ENCODE results near the gene TMEM192. TPM values are rescaled to one million over a fixed set of nuclear protein-coding genes. Genes with fewer than 3 reads are reported as not detected.

TMEM192 gene
- total and polyA plus RNA-seq, 3 donors from 2014 or later, result 16.8 to 25.3 (median 21.7) TPM

DNA sequence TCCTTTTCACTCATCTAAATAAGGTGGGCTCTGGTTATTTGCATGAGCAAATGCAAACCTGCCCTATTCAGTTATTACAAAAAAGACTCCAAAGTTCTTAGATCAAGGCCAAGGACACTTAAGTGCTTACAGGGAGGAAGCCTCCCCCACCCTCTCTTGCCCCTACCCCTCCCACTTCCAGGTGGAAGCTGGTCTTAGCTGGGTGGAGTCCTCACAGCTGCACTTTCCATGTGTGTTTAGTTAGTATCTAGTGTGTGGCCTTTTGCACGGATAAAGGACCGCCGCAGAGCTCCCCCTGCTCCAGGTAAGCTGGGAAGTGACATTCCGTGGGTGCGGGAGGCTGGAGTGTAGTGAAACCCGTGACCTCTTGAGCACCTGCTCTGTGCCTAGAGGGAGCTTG, 59.0 kb downstream of the TMEM192 start, which contains the start of gene TRIM75:
TSS of gene TRIM75 (plus strand) at position 222 of the 400 bp plus-strand sequence. CDS start 5,282 bp downstream, outside the sequence.
- Histone ChIP-seq H3K9me3 (no peaks in the 10 kb centered on the region), H3K4me1 (no peaks in the 10 kb centered on the region), H3K27me3 (no peaks in the 10 kb centered on the region), H3K27ac (no peak within 1 kb of the TSS), H3K36me3 (ENCODE audit: low read depth, missing control alignments) (no peaks in the 10 kb centered on the region), H3K4me3 (no peak within 1 kb of the TSS)
- no peak for DNase-seq
- TF ChIP-seq CTCF (IDR thresholded peaks at IDR 0.05), result no peak
- no peak for TF ChIP-seq POLR2A (IDR thresholded peaks at IDR 0.05)
- WGBS, 2 donors, result 63 to 70% methylated on average over 6 of the region's 6 CpGs
- intact Hi-C loops (cut with DNase I; ENCODE audit: low total_unique reads), result no loop called here

- Histone ChIP-seq H3K27me3 (no peaks in the 10 kb centered on the region), H3K4me1 (no peaks in the 10 kb centered on the region), H3K4me3 (no peak overlapping the region), H3K9me3 (no peaks in the 10 kb centered on the region), H3K27ac (no peak overlapping the region), H3K36me3 (ENCODE audit: low read depth, missing control alignments) (no peaks in the 10 kb centered on the region)
- no peak for DNase-seq
- intact Hi-C loops (cut with DNase I; ENCODE audit: low total_unique reads), result no loop called here
- WGBS, 2 donors, result 44 to 60% methylated on average over 3 of the region's 3 CpGs
- TF ChIP-seq CTCF (IDR thresholded peaks at IDR 0.05) (no peak), POLR2A (IDR thresholded peaks at IDR 0.05) (no peak)
Observed at GRCh38 chr4:165052627-165053026, 60.0 kb downstream of the TMEM192 start.

DNA sequence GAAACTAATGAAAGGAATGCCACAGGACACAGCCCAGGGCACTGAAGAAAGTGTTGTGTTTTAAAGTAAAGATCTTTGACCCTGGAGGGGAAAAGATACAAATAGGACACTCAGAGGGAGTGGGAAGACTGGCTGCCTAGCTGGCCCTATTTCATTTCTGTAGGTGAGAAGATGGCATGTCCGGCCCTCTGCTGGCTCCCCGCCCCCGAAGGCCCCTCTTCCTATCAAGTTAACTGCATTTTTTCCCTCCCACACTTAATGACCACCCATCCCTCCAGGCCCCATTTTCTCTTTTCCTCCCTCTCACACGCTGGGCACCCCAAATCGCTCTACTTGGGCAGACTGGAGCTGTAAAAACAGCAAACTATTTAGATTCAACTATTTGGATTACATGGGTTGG, 64.5 kb downstream of the TMEM192 start:
- TF ChIP-seq POLR2A (IDR thresholded peaks at IDR 0.05) (no peak), CTCF (IDR thresholded peaks at IDR 0.05) (no peak)
- Histone ChIP-seq H3K36me3 (ENCODE audit: low read depth, missing control alignments) (no peaks in the 10 kb centered on the region), H3K4me3 (no peak overlapping the region), H3K9me3 (no peaks in the 10 kb centered on the region), H3K4me1 (no peaks in the 10 kb centered on the region), H3K27me3 (no peaks in the 10 kb centered on the region), H3K27ac (no peak overlapping the region)
- intact Hi-C loops (cut with DNase I; ENCODE audit: low total_unique reads), result no loop called here
- no peak for DNase-seq
- WGBS, 2 donors, result 63 to 73% methylated on average over 5 of the region's 5 CpGs

DNA sequence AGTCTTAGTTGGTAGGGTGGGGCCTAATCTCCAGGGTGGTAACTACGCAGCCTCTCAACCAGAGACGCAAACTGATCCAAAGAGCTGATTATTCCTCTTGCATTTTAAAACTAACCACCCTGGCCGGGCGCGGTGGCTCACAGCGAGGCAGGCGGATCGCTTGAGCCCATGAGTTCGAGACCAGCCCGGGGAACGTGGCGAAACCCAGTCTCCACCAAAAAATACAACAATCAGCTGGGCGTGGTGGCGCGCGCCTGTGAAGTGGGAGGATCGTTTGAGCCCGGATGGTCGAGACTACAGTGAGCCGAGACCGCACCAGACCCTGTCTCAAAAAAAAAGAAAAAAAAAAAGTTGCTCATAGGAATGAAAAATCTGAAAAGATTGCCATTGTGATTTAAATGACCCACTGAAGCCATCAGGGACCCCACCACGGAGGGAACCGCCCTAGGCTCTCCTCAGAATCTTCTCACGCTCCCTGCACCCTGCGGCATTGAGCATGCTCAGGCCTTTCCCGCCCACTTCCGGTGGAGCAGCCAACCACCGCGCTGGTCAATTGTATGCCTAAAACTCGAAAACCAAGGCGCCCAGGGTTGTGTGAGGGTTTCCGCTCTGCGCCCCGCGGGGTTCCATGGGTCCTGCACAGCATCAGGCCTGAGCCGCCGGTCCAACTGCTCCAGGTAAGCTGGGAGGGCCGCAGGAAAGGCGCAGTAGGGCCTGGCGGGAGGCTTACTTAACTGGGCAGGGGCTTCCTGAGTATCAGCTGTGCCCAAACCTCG, 81.0 kb downstream of the TMEM192 start, which contains the start of gene TRIM60:
TSS of gene TRIM60 (plus strand) at position 564 of the 776 bp plus-strand sequence. CDS start 8,074 bp downstream, outside the sequence.
- H3K4me3 ChIP-seq, result peak within 1 kb of the TSS; percentile 32 to 47
- H3K27ac ChIP-seq, result no peak within 1 kb of the TSS
- TF ChIP-seq POLR2A (IDR thresholded peaks at IDR 0.05) (no peak), CTCF (IDR thresholded peaks at IDR 0.05) (no peak)
- no peaks in the 10 kb centered on the region for H3K27me3 ChIP-seq
- H3K4me1 ChIP-seq, result no peaks in the 10 kb centered on the region
- 75 to 79% methylated on average over 14 to 35 of the region's 41 CpGs for WGBS, 2 donors
- H3K36me3 ChIP-seq (ENCODE audit: low read depth, missing control alignments), result no peaks in the 10 kb centered on the region
- peak; percentile 72 for DNase-seq
- no peaks in the 10 kb centered on the region for H3K9me3 ChIP-seq
- intact Hi-C loops (cut with DNase I; ENCODE audit: low total_unique reads), result no loop called here
